HG02588 (cell line): ENCODE data around the gene VAV3.

ENCODE experiments used
- ATAC-seq: cut with Tn5 transposase; IDR thresholded peaks from one replicate; pipeline ENCODE4 v1.9.1; 2021; ENCODE audit warnings: mild to moderate bottlenecking, moderate library complexity; ENCODE audit not compliant: unreplicated experiment

VAV3 gene

GRCh38 chr1:107691540-107691939 is 273.4 kb downstream of the VAV3 start:
- ATAC-seq: no peak

GRCh38 chr1:107690491-107690890 is 274.5 kb downstream of the VAV3 start:
- ATAC-seq: no peak

- ATAC-seq: no peak
These were observed 275.2 kb downstream of the VAV3 start for GRCh38 chr1:107689733-107690132.

- no peak for ATAC-seq
These were observed 275.8 kb downstream of the VAV3 start for GRCh38 chr1:107689159-107689558.

GRCh38 chr1:107687849-107688753 is 276.9 kb downstream of the VAV3 start:
- ATAC-seq: no peak

GRCh38 chr1:107683683-107684082 is 281.3 kb downstream of the VAV3 start:
- no peak for ATAC-seq

GRCh38 chr1:107683191-107683657 is 281.8 kb downstream of the VAV3 start:
- no peak for ATAC-seq

GRCh38 chr1:107682467-107682866 is 282.5 kb downstream of the VAV3 start:
- no peak for ATAC-seq

- no peak for ATAC-seq
These were observed 283.9 kb downstream of the VAV3 start for GRCh38 chr1:107681001-107681479.

- ATAC-seq: no peak
These were observed 284.4 kb downstream of the VAV3 start for GRCh38 chr1:107680579-107680985.

- ATAC-seq: no peak
These were observed 285.5 kb downstream of the VAV3 start for GRCh38 chr1:107679411-107679953.

- no peak for ATAC-seq
These were observed 286.0 kb downstream of the VAV3 start for GRCh38 chr1:107678993-107679392.

- no peak for ATAC-seq
These were observed 287.3 kb downstream of the VAV3 start for GRCh38 chr1:107677697-107678096.

GRCh38 chr1:107674486-107674885 is 290.5 kb downstream of the VAV3 start:
- ATAC-seq: no peak

GRCh38 chr1:107673006-107673405 is 292.0 kb downstream of the VAV3 start:
- ATAC-seq: no peak

- ATAC-seq: no peak
These were observed 294.5 kb downstream of the VAV3 start for GRCh38 chr1:107670397-107671040.

GRCh38 chr1:107669996-107670395 is 295.0 kb downstream of the VAV3 start:
- no peak for ATAC-seq

GRCh38 chr1:107668762-107669161 is 296.2 kb downstream of the VAV3 start:
- ATAC-seq: no peak

GRCh38 chr1:107666493-107666892 is 298.5 kb downstream of the VAV3 start:
- ATAC-seq: no peak

- ATAC-seq: no peak
These were observed 299.7 kb downstream of the VAV3 start for GRCh38 chr1:107664982-107665925.

- no peak for ATAC-seq
These were observed 302.0 kb downstream of the VAV3 start for GRCh38 chr1:107662971-107663370.
